Heart right ventricle (tissue), 16 donors: ENCODE data around the gene PAFAH1B2. TPM values are rescaled to one million over a fixed set of nuclear protein-coding genes. Genes with fewer than 3 reads are reported as not detected.

ENCODE experiments used
- ATAC-seq, 8 donors: fragments of 200-7000 bp; cut with Tn5 transposase; one replicate each; pipeline ENCODE4 v1.9.1; 2020; ENCODE audit warnings: mild to moderate bottlenecking in 8 of 8, moderate library complexity in 8 of 8, moderate number of reproducible peaks in 1 of 8
- DNase-seq, 2 donors: peaks; one replicate each; pipeline ENCODE4 v3.0.0-alpha.2; 2020
- H3K27ac ChIP-seq, 10 donors: fragments of 200-600 bp; sonication (generic) in 2 of 10; one replicate each; pipeline versions ENCODE4 v1.5.0 to v1.8.0; 2020 to 2022; ENCODE audit warnings: mild to moderate bottlenecking in 3 of 10
- H3K27me3 ChIP-seq, 7 donors: fragments of 200-600 bp; one replicate each; pipeline ENCODE4 v1.8.0; 2021 to 2022; ENCODE audit warnings: mild to moderate bottlenecking in 2 of 7
- H3K36me3 ChIP-seq, 9 donors: fragments of 200-600 bp; sonication (generic) in 1 of 9; one replicate each; pipeline versions ENCODE4 v1.5.0 to v1.8.0; 2020 to 2022; ENCODE audit warnings: mild to moderate bottlenecking in 2 of 9
- H3K4me1 ChIP-seq, 9 donors: fragments of 200-600 bp; sonication (generic) in 1 of 9; one replicate each; pipeline versions ENCODE4 v1.5.0 to v1.8.0; 2020 to 2022; ENCODE audit warnings: mild to moderate bottlenecking in 4 of 9
- H3K4me3 ChIP-seq, 10 donors: fragments of 200-600 bp; sonication (generic) in 2 of 10; one replicate each; pipeline versions ENCODE4 v1.5.0 to v1.8.0; 2020 to 2022; ENCODE audit warnings: mild to moderate bottlenecking in 7 of 10, moderate library complexity in 2 of 10
- H3K9me3 ChIP-seq, 11 donors: fragments of 200-600 bp in 10 of 11; sonication (generic) in 2 of 11; one replicate each; pipeline versions ENCODE4 v1.5.0 to v1.8.0; 2013 to 2022; ENCODE audit warnings: mild to moderate bottlenecking in 2 of 11, control low read depth in 1 of 11, moderate library complexity in 1 of 11
- WGBS, 2 donors: extraction: QIAGEN DNeasy Blood & Tissue Kit; methylation state at CpG; one replicate each; pipeline ENCODE4 v1.1.7; 2013; ENCODE audit warnings: inconsistent platforms in 1 of 2; 5-methylcytosine and 5-hydroxymethylcytosine counted together
- intact Hi-C, 10 donors: fragments of 100-400 bp; cut with DNase I; formaldehyde crosslinking; loops; one replicate each; pipeline versions ENCODE4 v1.11.1 to v1.14.2; 2022
- polyA plus RNA-seq, 2 donors: library from polyadenylated mRNA; stranded (reverse); fragments of 200-250 nt; gene quantifications; one replicate each; pipeline ENCODE4 v1.2.3, GENCODE V29; 2013
- total RNA-seq, 10 donors: library from RNA; stranded (reverse); fragmentation: NEBNext Ultra II Directional in 3 of 10; extraction: Animal tissue kit (Norgen Biotek cat#: 25700) in 3 of 10; gene quantifications; one replicate each; pipeline versions ENCODE4 v1.2.1 to v1.2.4, GENCODE V29; 2021 to 2023
- TF ChIP-seq, protein P1 (sequence below), 9 donors: fragments of 200-600 bp; sonication (generic) in 2 of 9; IDR thresholded peaks; one replicate each; pipeline versions ENCODE4 v1.5.0 to v1.8.0; 2021 to 2022; ENCODE audit warnings: antibody characterized with exemption in 9 of 9, mild to moderate bottlenecking in 5 of 9, moderate library complexity in 1 of 9
- donor health status: Arrhythmogenic right ventricular cardiomyopathy.
- donor health status: ischemic (EF 13 %, LVEDD 7.1; RV severe dilation, severe dysfunction).
- donor health status: healthy with polysubstance abuse.
- donor health status: DM: no; HTN: yes; CAD: no.
- donor health status: DM: no; HTN: no; CAD: no.
- donor health status: ischemic (EF 25% LVEDD 6.9; RV normal size, moderate dysfunction).
- donor health status: ischemic (EF 25% LVEDD 5.7; RV mildly dilated, moderate dysfunction).
- donor health status: healthy.
- donor health status: DM: yes; HTN: yes; CAD: no.
- donor health status: Ischemic cardiomyopathy.
- donor health status: ischemic (EF 35%, LVEDD 5.7; RV mildly dilated, moderate dysfunction).
- donor health status: nonischemic (EF 11% LVEDD 7.7; RV severe dilation, severe dysfunction).
- donor health status: DM: yes; HTN: yes; CAD: no.
- donor health status: PGD.
- donor health status: ischemic (EF 29% LVEDD 5.4; RV normal size, mild dysfunction).
- donor health status: nonischemic (EF 23%, LVEDD 6.1; RV moderate dilation, normal function).

The PAFAH1B2 gene
- total and polyA plus RNA-seq, 12 donors, result 18.7 to 71.5 (median 59.4) TPM

DNA sequence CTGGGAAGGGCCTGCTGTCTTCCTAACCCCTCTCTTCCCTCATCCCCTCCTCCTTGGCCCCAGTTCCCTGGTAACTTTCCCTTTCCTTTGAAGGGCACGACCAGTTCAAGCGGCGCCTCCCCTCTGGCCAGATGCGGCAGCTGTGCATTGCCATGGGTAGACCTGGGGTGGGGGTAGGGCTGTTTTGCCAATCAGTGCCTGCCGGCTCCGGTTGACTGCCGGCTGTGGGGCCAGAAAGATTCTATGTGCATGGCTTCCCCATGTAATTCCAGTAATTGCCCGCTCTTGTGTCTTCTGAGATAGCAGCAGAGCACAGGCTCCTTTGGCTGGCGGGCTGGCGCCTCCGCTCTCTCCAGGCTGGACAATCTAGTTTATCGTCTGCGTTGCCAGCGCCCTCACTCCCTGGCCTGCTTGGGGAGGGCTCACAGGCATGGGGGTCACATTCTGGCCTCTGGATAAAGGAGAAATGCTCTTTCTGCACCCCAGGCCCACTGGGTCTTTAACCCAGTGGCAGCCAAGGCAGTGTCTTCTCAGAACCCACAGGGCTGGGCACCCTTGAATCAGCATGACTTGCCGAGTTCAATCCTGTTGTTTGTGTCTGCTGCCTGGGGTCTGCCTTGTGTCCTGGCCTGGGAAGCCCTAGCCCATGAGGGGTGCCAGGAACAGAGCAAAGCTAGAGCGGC is 43.9 kb downstream of the PAFAH1B2 start:
- no peaks in the 10 kb centered on the region for H3K27me3 ChIP-seq
- no peak for DNase-seq
- WGBS, 2 donors, result 91 to 94% methylated on average over 16 of the region's 16 CpGs
- peak overlapping the region in 1 of 10 donors; percentile 69 for H3K27ac ChIP-seq
- intact Hi-C loops, result no loop called here
- ATAC-seq, result no peak
- peaks cover 0 to 25% (median 0%) of the 10 kb centered on the region in 9 donors for H3K4me1 ChIP-seq
- H3K9me3 ChIP-seq, result no peaks in the 10 kb centered on the region
- TF ChIP-seq, protein P1, sequence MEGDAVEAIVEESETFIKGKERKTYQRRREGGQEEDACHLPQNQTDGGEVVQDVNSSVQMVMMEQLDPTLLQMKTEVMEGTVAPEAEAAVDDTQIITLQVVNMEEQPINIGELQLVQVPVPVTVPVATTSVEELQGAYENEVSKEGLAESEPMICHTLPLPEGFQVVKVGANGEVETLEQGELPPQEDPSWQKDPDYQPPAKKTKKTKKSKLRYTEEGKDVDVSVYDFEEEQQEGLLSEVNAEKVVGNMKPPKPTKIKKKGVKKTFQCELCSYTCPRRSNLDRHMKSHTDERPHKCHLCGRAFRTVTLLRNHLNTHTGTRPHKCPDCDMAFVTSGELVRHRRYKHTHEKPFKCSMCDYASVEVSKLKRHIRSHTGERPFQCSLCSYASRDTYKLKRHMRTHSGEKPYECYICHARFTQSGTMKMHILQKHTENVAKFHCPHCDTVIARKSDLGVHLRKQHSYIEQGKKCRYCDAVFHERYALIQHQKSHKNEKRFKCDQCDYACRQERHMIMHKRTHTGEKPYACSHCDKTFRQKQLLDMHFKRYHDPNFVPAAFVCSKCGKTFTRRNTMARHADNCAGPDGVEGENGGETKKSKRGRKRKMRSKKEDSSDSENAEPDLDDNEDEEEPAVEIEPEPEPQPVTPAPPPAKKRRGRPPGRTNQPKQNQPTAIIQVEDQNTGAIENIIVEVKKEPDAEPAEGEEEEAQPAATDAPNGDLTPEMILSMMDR (IDR thresholded peaks at IDR 0.05), result no peak
- peaks cover 1 to 100% (median 61%) of the 10 kb centered on the region in 9 donors for H3K36me3 ChIP-seq
- no peak overlapping the region for H3K4me3 ChIP-seq

DNA sequence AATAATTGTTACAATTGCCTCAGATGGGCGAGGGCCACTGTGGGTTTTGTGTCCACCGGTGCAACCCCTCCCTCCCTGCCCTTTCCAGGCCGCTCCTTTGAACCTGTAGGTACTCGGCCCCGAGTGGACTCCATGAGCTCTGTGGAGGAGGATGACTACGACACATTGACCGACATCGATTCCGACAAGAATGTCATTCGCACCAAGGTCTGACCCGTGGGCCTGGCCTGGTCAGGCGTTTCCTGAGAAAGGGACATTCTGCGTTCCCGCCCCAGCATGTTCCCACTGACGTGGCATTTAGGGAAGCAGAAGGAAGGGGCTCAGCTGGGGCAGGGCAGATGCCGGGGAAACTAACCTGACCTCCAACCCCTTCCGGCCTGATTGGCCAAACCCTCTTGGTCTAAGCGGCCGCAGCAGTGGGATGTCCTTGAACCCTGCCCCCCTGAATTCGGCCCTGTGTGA is 44.6 kb downstream of the PAFAH1B2 start:
- H3K4me1 ChIP-seq, result peaks cover 0 to 25% (median 0%) of the 10 kb centered on the region in 9 donors
- H3K36me3 ChIP-seq, result peaks cover 4 to 100% (median 60%) of the 10 kb centered on the region in 9 donors
- WGBS, 2 donors, result 86 to 90% methylated on average over 20 of the region's 20 CpGs
- intact Hi-C loops, result no loop called here
- TF ChIP-seq, protein P1 (IDR thresholded peaks at IDR 0.05), result no peak
- H3K27me3 ChIP-seq, result no peaks in the 10 kb centered on the region
- ATAC-seq (peak in 4 of 8 donors; percentile 5 to 53 (median 15)), DNase-seq (no peak)
- H3K9me3 ChIP-seq, result no peaks in the 10 kb centered on the region
- H3K4me3 ChIP-seq, result no peak overlapping the region
- peak overlapping the region in 1 of 10 donors; percentile 69 for H3K27ac ChIP-seq

DNA sequence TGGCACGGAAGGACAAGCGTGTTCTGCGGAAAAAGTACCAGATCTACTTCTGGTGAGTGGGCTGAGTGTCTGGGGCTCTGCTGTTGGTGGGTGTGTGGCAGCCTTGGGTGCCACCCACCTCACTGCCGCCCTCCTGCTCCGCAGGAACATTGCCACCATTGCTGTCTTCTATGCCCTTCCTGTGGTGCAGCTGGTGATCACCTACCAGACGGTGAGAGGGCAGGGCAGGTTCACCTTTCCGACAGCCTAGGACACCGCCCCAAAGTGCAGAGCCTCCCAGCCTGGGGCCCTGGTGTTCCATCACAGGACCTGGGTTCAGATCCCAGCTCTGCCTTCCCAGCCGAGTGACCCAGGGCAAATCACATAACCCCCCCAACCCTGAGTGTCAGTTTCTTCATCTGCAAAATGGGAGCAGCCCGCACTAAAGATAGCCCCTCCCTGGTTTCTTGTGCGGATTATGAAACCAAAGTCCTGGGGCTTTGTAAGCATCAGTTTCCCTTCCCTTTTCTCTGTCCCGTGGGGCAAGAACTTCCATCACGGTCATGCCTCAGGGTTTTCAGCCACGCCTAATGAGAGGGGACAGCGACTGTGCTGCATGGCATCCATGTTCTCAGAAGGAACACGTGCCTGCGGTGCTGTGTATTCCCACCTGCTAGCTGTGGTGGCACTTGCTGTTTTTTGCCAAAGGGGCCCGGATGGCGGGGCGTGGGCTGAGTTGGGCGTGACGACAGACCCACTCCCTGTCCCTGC is 45.3 kb downstream of the PAFAH1B2 start:
- Histone ChIP-seq H3K36me3 (peaks cover 4 to 100% (median 62%) of the 10 kb centered on the region in 9 donors), H3K27me3 (no peaks in the 10 kb centered on the region)
- 94 to 95% methylated on average over 22 of the region's 22 CpGs for WGBS, 2 donors

More for the DNA sequence above, 45.3 kb downstream of the PAFAH1B2 start:
- TF ChIP-seq, protein P1 (IDR thresholded peaks at IDR 0.05), result no peak
- peak in 3 of 8 donors; percentile 29 to 62 (median 34) for ATAC-seq
- Histone ChIP-seq H3K4me3 (no peak overlapping the region), H3K9me3 (no peaks in the 10 kb centered on the region), H3K27ac (peak overlapping the region in 1 of 10 donors; percentile 69), H3K4me1 (peaks cover 0 to 25% (median 0%) of the 10 kb centered on the region in 9 donors)
- DNase-seq, result no peak
- intact Hi-C loops, result no loop called here
